IMR-90 (cell line): ENCODE results near the gene PRKCA. TPM values are rescaled to one million over a fixed set of nuclear protein-coding genes. Genes with fewer than 3 reads are reported as not detected.

Source experiments
- ATAC-seq: fragments of 200-7000 bp; cut with Tn5 transposase; 2 replicates; pipeline ENCODE4 v1.9.1; 2020; ENCODE audit warnings: low read depth, mild to moderate bottlenecking, moderate library complexity
- BruUV-seq: library from RNA; stranded (reverse); fragments of 400-500 nt; replicated peaks from 2 replicates; lab custom pipeline; 2021; lab: Mats Ljungman, UMichigan
- CTCF ChIA-PET: fragments of 300-600 bp; formaldehyde crosslinking; extraction: SDS; loops from one replicate; lab custom pipeline; 2021; ENCODE audit warnings: antibody characterized with exemption; lab: Yijun Ruan, JAX
- POLR2A ChIA-PET: fragments of 300-600 bp; sonication (Branson Sonifier 250); formaldehyde crosslinking; loops from one replicate; lab custom pipeline; 2022; ENCODE audit warnings: antibody characterized with exemption; ENCODE audit not compliant: unreplicated experiment; lab: Charles Lee
- DNase-seq: peaks from one replicate; pipeline ENCODE4 v3.0.0; 2013
- H2AFZ ChIP-seq: replicated peaks from 2 replicates; pipeline ENCODE3; 2013; ENCODE audit warnings: low read length, mild to moderate bottlenecking; ENCODE audit not compliant: poor library complexity
- H2AK5ac ChIP-seq: 2 replicates; pipeline ENCODE4 v1.6.1; 2013; ENCODE audit warnings: low read depth, low read length, inconsistent platforms
- H2AK9ac ChIP-seq: replicated peaks from 2 replicates; pipeline ENCODE3; 2013; ENCODE audit warnings: mild to moderate bottlenecking, low read depth, low read length, moderate library complexity; ENCODE audit not compliant: poor library complexity
- H2BK120ac ChIP-seq: 2 replicates; pipeline ENCODE4 v1.6.1; 2013; ENCODE audit warnings: low read depth, low read length, inconsistent platforms
- H2BK15ac ChIP-seq: 3 replicates; pipeline ENCODE4 v1.6.1; 2013; ENCODE audit warnings: low read depth, low read length, inconsistent platforms
- H2BK20ac ChIP-seq: 2 replicates; pipeline ENCODE4 v1.6.1; 2013; ENCODE audit warnings: low read depth, mild to moderate bottlenecking, inconsistent platforms, low read length, moderate library complexity
- H2BK5ac ChIP-seq: 2 replicates; pipeline ENCODE4 v1.6.1; 2013; ENCODE audit warnings: mild to moderate bottlenecking, low read depth, low read length, inconsistent platforms; ENCODE audit not compliant: poor library complexity, severe bottlenecking
- H3K14ac ChIP-seq: replicated peaks from 2 replicates; pipeline ENCODE4 v1.6.1; 2013; ENCODE audit warnings: low read depth, low read length, inconsistent platforms
- H3K18ac ChIP-seq: 2 replicates; pipeline ENCODE4 v1.6.1; 2013; ENCODE audit warnings: low read depth, low read length, control low read depth
- H3K23ac ChIP-seq: 2 replicates; pipeline ENCODE4 v1.6.1; 2013; ENCODE audit warnings: low read depth, low read length, inconsistent platforms
- H3K27ac ChIP-seq: 2 replicates; pipeline ENCODE4 v1.5.1; 2013; ENCODE audit warnings: mild to moderate bottlenecking, control low read depth, low read length; ENCODE audit not compliant: insufficient read depth
- H3K27me3 ChIP-seq: 2 replicates; pipeline ENCODE4 v1.6.1; 2013; ENCODE audit warnings: low read length; ENCODE audit not compliant: control insufficient read depth, insufficient read depth
- H3K36me3 ChIP-seq: 2 replicates; pipeline ENCODE4 v1.6.1; 2013; ENCODE audit warnings: low read length, mixed read lengths; ENCODE audit not compliant: control insufficient read depth, insufficient read depth
- H3K4ac ChIP-seq: 2 replicates; pipeline ENCODE4 v1.6.1; 2013; ENCODE audit warnings: low read depth, low read length, inconsistent platforms
- H3K4me1 ChIP-seq: 2 replicates; pipeline ENCODE4 v1.6.1; 2013; ENCODE audit warnings: low read length, mixed read lengths; ENCODE audit not compliant: control insufficient read depth, insufficient read depth
- H3K4me2 ChIP-seq: 2 replicates; pipeline ENCODE4 v1.6.1; 2013; ENCODE audit warnings: low read depth, mild to moderate bottlenecking, control low read depth, low read length, moderate library complexity
- H3K4me3 ChIP-seq: 2 replicates; pipeline ENCODE4 v1.5.1; 2013; ENCODE audit warnings: low read depth, mild to moderate bottlenecking, control low read depth, low read length, moderate library complexity; ENCODE audit not compliant: insufficient read depth
- H3K56ac ChIP-seq: 2 replicates; pipeline ENCODE4 v1.6.1; 2013; ENCODE audit warnings: low read length, inconsistent platforms; ENCODE audit not compliant: insufficient read depth; ENCODE audit errors: extremely low read depth
- H3K79me1 ChIP-seq, 2 experiments: 2 replicates each; pipeline ENCODE4 v1.6.1; 2013; ENCODE audit warnings: low read length in 2 of 2, inconsistent platforms in 1 of 2, low read depth in 1 of 2
- H3K9ac ChIP-seq: 2 replicates; pipeline ENCODE4 v1.6.1; 2013; ENCODE audit warnings: low read depth, low read length, control low read depth
- H3K9me1 ChIP-seq: 2 replicates; pipeline ENCODE4 v1.6.1; 2013; ENCODE audit warnings: low read length, inconsistent platforms; ENCODE audit not compliant: insufficient read depth
- H3K9me3 ChIP-seq: 2 replicates; pipeline ENCODE4 v1.6.1; 2013; ENCODE audit warnings: low read length; ENCODE audit not compliant: control insufficient read depth, insufficient read depth
- H4K20me1 ChIP-seq: 2 replicates; pipeline ENCODE4 v1.6.1; 2013; ENCODE audit warnings: low read length, inconsistent platforms; ENCODE audit not compliant: insufficient read depth
- H4K5ac ChIP-seq: 2 replicates; pipeline ENCODE4 v1.6.1; 2013; ENCODE audit warnings: mild to moderate bottlenecking, low read depth, low read length, control low read depth
- H4K8ac ChIP-seq, 2 experiments: 2 replicates each; pipeline ENCODE4 v1.6.1; 2013; ENCODE audit warnings: low read depth in 2 of 2, low read length in 2 of 2, control low read depth in 1 of 2, inconsistent platforms in 1 of 2
- H4K91ac ChIP-seq: 2 replicates; pipeline ENCODE4 v1.6.1; 2013; ENCODE audit warnings: low read depth, low read length, inconsistent platforms; ENCODE audit not compliant: insufficient read depth
- BHLHE40 ChIP-seq: fragments of 150-350 bp; IDR thresholded peaks from 2 replicates; pipeline ENCODE4 v1.6.1; 2016; ENCODE audit warnings: mild to moderate bottlenecking, low read depth, low read length
- CEBPB ChIP-seq: IDR thresholded peaks from 2 replicates; pipeline ENCODE4 v1.6.1; 2012; ENCODE audit warnings: low read depth, low read length, improper control_type of control experiment
- CHD1 ChIP-seq: IDR thresholded peaks from 2 replicates; pipeline ENCODE4 v1.6.1; 2012; ENCODE audit warnings: low read depth, low read length, improper control_type of control experiment
- CTCF ChIP-seq: conservative IDR thresholded peaks from 2 replicates; pipeline ENCODE4 v1.5.1; 2012; ENCODE audit warnings: mild to moderate bottlenecking, low read depth, low read length, improper control_type of control experiment
- ELK1 ChIP-seq: fragments of 150-350 bp; IDR thresholded peaks from 2 replicates; pipeline ENCODE4 v1.6.1; 2016; ENCODE audit warnings: low read depth, mild to moderate bottlenecking, low read length, moderate library complexity, borderline replicate concordance
- FOS ChIP-seq: fragments of 150-350 bp; IDR thresholded peaks from 2 replicates; pipeline ENCODE4 v1.6.1; 2016; ENCODE audit warnings: low read depth, low read length
- MAFK ChIP-seq: IDR thresholded peaks from 2 replicates; pipeline ENCODE4 v1.6.1; 2012; ENCODE audit warnings: low read depth, low read length, improper control_type of control experiment
- MAZ ChIP-seq: IDR thresholded peaks from 2 replicates; pipeline ENCODE4 v1.6.1; 2012; ENCODE audit warnings: low read depth, mild to moderate bottlenecking, low read length, improper control_type of control experiment, moderate library complexity, borderline replicate concordance
- MXI1 ChIP-seq: IDR thresholded peaks from 2 replicates; pipeline ENCODE4 v1.6.1; 2012; ENCODE audit warnings: low read depth, mild to moderate bottlenecking, low read length, moderate library complexity, borderline replicate concordance
- NFE2L2 ChIP-seq: fragments of 150-350 bp; IDR thresholded peaks from 2 replicates; pipeline ENCODE4 v1.6.1; 2016; ENCODE audit warnings: low read depth, mild to moderate bottlenecking, low read length
- POLR2A ChIP-seq: IDR thresholded peaks from 2 replicates; pipeline ENCODE4 v1.6.1; 2012; ENCODE audit warnings: mild to moderate bottlenecking, low read depth, low read length
- RAD21 ChIP-seq: IDR thresholded peaks from 2 replicates; pipeline ENCODE4 v1.6.1; 2012; ENCODE audit warnings: low read length, improper control_type of control experiment
- RCOR1 ChIP-seq: IDR thresholded peaks from 2 replicates; pipeline ENCODE4 v1.6.1; 2012; ENCODE audit warnings: mild to moderate bottlenecking, low read length, improper control_type of control experiment; ENCODE audit not compliant: insufficient replicate concordance
- RFX5 ChIP-seq: IDR thresholded peaks from 2 replicates; pipeline ENCODE4 v1.8.0; 2012; ENCODE audit warnings: low read depth, mild to moderate bottlenecking, low read length, moderate library complexity
- SMC3 ChIP-seq: fragments of 150-350 bp; IDR thresholded peaks from 2 replicates; pipeline ENCODE4 v1.6.1; 2016; ENCODE audit warnings: low read depth, mild to moderate bottlenecking, antibody characterized with exemption, low read length, moderate library complexity
- USF2 ChIP-seq: fragments of 150-350 bp; IDR thresholded peaks from 2 replicates; pipeline ENCODE4 v1.6.1; 2017; ENCODE audit warnings: mild to moderate bottlenecking, antibody characterized with exemption, low read length, low read depth
- WGBS, 2 experiments: methylation state at CpG; one replicate each; pipeline versions ENCODE4 v1.1.5 to v1.1.7; 2013; ENCODE audit warnings: missing lambda C conversion rate in 2 of 2; ENCODE audit not compliant: insufficient read length in 1 of 2; ENCODE audit errors: extremely low coverage in 2 of 2; 5-methylcytosine and 5-hydroxymethylcytosine counted together
- dilution Hi-C: fragments of 300-500 bp; cut with HindIII; formaldehyde crosslinking; loops from one replicate; pipeline ENCODE4 v1.14.3; 2018; ENCODE audit warnings: low sequenced_read_pairs; ENCODE audit not compliant: unreplicated experiment
- in situ Hi-C: fragments of 300-500 bp; cut with MboI; formaldehyde crosslinking; loops from 3 replicates; pipeline ENCODE4 v1.14.3; 2019; ENCODE audit warnings: low sequenced_read_pairs, inconsistent platforms, mixed read lengths
- intact Hi-C: fragments of 100-400 bp; cut with micrococcal nuclease; formaldehyde crosslinking; loops from 2 replicates; pipeline ENCODE4 v1.10.0; 2022
- polyA plus RNA-seq, 3 experiments: library from polyadenylated mRNA; depleted of rRNA; stranded (reverse); fragments of >200 nt; gene quantifications; 2 replicates each; pipeline ENCODE4 v1.2.3, GENCODE V29; 2012; ENCODE audit warnings: low replicate concordance in 1 of 3
- total RNA-seq: library from RNA; depleted of rRNA; stranded (reverse); fragments of >200 nt; gene quantifications from 2 replicates; pipeline ENCODE4 v1.2.3, GENCODE V29; 2012

PRKCA gene
- total and polyA plus RNA-seq, 2 of the 4 experiments (the other 2 are of a cell fraction) = 31.0 to 46.0 TPM

GRCh38 chr17:66577041-66577440 is 274.6 kb downstream of the PRKCA start:
- Histone ChIP-seq H3K9me3 (no peaks in the 10 kb centered on the region), H3K27me3 (no peaks in the 10 kb centered on the region), H3K4me2 (no peak overlapping the region), H4K8ac (no peak overlapping the region), H2AK5ac (no peak overlapping the region), H3K14ac (no peak overlapping the region), H2AK9ac (no peak overlapping the region), H3K23ac (no peak overlapping the region), H2BK120ac (no peak overlapping the region), H3K4me3 (no peak overlapping the region), H4K5ac (no peak overlapping the region), H3K56ac (no peak overlapping the region), H3K9ac (no peak overlapping the region), H2AFZ (no peak overlapping the region), H3K4ac (no peak overlapping the region), H3K18ac (no peak overlapping the region), H3K9me1 (peaks cover 20% of the 10 kb centered on the region), H3K36me3 (peaks cover 2% of the 10 kb centered on the region; the same call in 1 of the 2 replicates), H3K79me1 (peaks cover 34 to 67% of the 10 kb centered on the region in 2 experiments), H2BK5ac (no peak overlapping the region), H4K20me1 (peaks cover 13% of the 10 kb centered on the region), H2BK20ac (no peak overlapping the region), H3K27ac (no peak overlapping the region), H4K91ac (no peak overlapping the region), H2BK15ac (no peak overlapping the region), H3K4me1 (peaks cover 18% of the 10 kb centered on the region)
- TF ChIP-seq SMC3 (no peak), USF2 (no peak), POLR2A (no peak), RFX5 (no peak), MAFK (no peak), ELK1 (no peak), MXI1 (no peak), CTCF (no peak), MAZ (no peak), RCOR1 (no peak), FOS (no peak), NFE2L2 (no peak), CEBPB (no peak), RAD21 (no peak), BHLHE40 (no peak), CHD1 (no peak)
- ChIA-PET CTCF (no interaction called here), POLR2A (no interaction called here)
- BruUV-seq = no TSS peak
- ATAC-seq (no peak), DNase-seq (no peak)
- 96% methylated on average over 4 of the region's 8 CpGs; no CpG with 5 or more reads in 1 of the 2 experiments for WGBS, 2 experiments
- dilution Hi-C loops (no loop called here), intact Hi-C loops (no loop called here), in situ Hi-C loops (no loop called here)
